NCI-H526 treated with DMSO at 0.1 percent for 48 hours (cell line): ENCODE data around the gene ASXL2.
"Not testable (repeated sequence)": the region's sequence is repeated elsewhere in the genome, so short reads cannot be mapped to it uniquely, and the experiment has no call there.

Source experiments
- DNase-seq: peaks from one replicate; lab custom pipeline; 2025; lab: John Stamatoyannopoulos, UW

The ASXL2 gene

DNA sequence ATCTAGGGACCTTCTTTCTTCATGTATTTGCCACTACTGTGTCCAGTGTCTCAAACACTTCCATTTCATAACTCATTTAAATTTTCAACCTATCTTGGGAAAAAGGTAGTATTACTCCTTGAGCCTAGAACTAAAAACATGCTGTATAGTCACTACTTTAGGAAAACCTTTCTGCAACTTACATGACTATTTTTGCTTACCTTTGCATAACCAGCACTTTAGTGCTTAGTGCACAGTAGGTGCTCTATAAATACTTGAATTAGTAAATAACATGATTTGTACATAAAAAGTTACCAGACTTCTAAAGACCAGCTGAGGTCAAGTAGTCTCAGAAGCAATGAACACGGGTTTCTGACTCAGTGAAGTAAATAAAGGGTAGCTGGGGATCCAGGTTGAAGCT, 142.5 kb downstream of the ASXL2 start:
- DNase-seq = no peak

DNA sequence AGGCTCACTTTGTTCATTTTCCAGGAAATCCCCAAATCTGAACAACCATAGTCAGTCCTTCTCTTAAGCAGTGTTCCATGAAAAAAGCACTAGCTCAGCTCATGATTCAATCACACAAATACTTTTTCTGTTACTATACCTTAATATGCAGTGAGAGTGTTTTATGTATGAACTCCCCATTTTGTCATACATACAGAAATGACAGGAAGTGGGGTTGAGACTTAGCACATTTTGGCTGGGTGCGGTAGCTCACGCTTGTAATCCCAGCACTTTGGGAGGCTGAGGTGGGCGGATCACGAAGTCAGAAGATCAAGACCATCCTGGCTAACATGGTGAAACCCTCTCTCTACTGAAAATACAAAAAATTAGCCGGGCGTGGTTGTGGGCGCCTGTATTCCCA, 149.7 kb downstream of the ASXL2 start:
- DNase-seq = no peak

DNA sequence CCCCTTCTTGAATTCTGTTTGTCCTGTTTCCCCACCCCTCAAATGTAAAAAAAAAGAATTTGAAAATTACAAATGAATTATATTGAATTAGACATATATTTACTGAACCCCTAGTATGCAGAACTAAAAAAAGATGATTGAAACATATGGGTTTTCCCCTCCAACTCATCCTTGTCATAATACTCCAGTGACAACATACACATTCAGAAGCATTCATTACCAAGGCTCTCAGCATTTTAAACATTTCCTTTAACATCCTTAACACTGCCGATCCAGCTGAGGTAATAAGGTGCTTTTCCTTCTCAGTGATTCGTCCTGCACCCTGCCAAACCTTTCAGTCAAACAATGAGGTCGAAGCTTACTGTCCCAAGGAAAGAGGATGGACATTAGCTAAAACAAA, 151.8 kb downstream of the ASXL2 start:
- no peak for DNase-seq

- no peak for DNase-seq
These were observed 152.4 kb downstream of the ASXL2 start for GRCh38 chr2:25725877-25726276.

GRCh38 chr2:25724756-25725155, 153.5 kb downstream of the ASXL2 start:
- no peak for DNase-seq

GRCh38 chr2:25722224-25722623, 156.1 kb downstream of the ASXL2 start:
- DNase-seq = no peak

DNA sequence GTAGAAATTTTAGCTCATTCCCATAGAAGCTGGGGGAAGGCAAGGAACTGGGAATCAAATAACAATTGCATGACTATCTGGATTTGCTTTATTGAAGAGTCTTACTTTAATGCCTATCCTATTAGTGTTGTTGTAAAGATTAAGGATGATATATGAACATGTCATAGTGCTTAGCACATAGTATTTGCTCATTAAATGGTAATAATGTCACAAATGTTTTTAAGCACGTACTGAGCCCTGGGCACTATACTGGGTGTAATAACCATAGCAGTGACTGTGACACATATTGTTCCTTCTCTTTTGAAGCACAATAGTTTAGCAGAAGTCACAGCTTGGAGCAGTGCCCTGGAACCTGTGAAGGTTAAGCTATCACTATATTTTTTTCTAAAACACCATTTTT, 157.7 kb downstream of the ASXL2 start:
- no peak for DNase-seq

GRCh38 chr2:25714740-25715139, 163.5 kb downstream of the ASXL2 start:
- DNase-seq = no peak

- no peak for DNase-seq
These were observed 165.8 kb downstream of the ASXL2 start for GRCh38 chr2:25712455-25712854.

GRCh38 chr2:25711675-25712354, 166.5 kb downstream of the ASXL2 start:
- no peak for DNase-seq

DNA sequence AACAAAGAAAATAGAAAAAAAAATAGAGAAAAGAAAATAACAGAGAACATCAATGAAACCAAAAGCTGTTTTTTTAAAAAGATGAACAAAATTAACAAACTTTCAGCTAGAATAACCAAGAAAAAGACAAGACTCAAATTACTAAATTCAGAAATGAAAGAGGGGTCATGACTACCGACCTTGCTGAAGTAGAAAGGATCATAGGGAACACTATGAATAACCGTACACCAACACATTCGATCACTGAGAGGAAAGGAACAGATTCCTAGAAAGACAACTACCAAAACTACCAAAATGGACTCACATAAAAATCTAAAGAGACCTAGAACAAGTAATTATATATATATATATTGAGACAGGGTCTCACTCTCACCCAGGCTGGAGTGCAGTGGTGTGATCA, 167.5 kb downstream of the ASXL2 start:
- DNase-seq = no peak

- DNase-seq = no peak
These were observed 168.9 kb downstream of the ASXL2 start for GRCh38 chr2:25709349-25709748.

- DNase-seq = no peak
These were observed 170.2 kb downstream of the ASXL2 start for GRCh38 chr2:25707927-25708590.

GRCh38 chr2:25705575-25705974, 172.7 kb downstream of the ASXL2 start:
- DNase-seq = not testable (repeated sequence)

GRCh38 chr2:25701801-25702200, 176.5 kb downstream of the ASXL2 start:
- no peak for DNase-seq

DNA sequence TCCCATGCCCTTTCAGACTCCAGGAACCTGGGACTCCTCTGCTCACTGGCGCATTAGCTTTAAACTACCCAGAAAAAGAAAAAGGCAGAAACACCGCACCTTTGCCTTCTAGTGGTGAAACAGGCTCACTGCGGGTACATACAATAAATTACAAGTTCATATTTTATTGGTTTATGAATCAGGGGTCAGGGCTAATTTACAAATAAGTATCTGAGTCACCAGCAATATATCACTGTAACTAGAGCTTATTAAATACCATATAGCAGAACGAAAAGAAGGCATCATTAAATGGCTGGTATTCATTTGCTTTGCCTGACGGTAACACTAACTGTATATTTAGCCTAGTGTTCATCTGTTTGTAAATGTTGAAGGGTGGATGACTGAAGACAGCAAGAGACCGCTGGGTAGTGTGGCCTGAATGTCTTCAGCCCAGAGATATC, 178.0 kb downstream of the ASXL2 start:
- DNase-seq = no peak

- DNase-seq = no peak
These were observed 179.1 kb downstream of the ASXL2 start for GRCh38 chr2:25699216-25699615.

- DNase-seq = no peak
These were observed 179.5 kb downstream of the ASXL2 start for GRCh38 chr2:25698752-25699151.

- DNase-seq = no peak
These were observed 180.5 kb downstream of the ASXL2 start for GRCh38 chr2:25697559-25698341.

DNA sequence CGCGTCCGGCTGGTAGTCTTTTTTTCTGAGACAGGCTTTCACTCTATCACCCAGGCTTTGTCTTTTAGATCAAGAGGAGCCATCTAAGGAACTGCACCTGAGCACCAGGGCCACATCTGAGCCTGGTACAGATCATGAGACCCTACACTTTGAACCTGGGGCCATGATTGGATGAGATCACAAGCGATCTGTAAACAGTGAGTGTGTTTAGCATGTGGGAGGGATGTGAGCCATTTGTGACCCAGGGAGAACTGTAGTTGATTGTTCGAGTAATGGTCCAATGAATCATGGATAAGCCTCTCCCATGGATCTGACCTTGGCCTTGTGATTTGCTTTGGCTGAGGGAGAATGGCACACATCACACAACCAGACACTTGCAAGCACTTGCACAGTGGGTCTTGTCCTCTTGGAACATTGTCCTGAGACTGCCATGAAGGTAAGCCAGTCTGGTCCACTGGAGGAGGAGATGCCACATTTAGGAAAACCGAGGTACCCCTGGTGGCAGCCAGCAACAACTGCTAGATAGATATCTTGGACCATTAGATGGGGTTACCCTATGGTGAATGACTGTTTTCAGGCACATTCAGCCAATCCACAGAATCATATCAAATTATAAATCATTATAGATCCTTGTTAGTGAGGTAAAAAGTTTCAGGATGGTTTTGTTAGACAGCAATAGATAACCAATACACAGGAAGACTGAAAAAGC, 185.4 kb downstream of the ASXL2 start:
- DNase-seq = no peak

DNA sequence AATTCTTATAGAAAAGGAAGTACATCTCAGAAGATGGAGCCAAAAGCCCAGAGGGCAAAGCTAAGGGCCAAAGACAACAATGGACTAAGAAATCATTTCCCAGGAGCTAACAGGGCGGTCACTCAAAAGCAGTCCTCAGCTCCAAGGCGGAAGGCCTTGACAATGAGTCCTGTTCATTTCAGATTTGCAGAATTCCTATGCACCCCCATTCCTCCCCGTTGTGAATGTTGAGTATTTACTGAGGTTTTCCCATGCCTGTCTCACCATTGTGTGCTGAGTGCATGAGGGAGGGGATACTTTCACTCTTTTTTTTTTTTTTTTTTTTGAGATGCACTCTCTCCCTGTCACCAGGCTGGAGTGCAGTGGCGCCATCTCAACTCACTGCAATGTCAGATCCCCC, 186.1 kb downstream of the ASXL2 start:
- DNase-seq = no peak

DNA sequence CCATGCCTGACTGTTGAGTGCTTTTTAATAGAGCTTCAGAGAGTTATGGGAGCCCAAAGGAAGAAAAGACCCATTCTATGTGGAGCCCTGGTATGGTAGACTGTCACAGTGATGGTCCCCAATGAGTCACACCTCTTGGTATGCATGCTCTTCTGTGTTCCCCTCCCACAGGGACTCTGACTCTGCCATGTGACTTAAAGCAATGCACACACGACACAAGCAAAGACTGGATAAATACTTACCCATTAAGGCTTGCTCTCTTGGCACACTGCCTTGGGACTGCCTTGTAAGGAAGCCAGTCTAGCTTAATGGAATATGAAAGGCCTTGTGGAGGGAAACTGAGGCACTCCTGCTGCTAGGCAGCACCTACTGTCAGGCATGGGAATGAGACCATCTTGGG, 188.2 kb downstream of the ASXL2 start:
- no peak for DNase-seq
